NCI-H1417 (cell line): Measurements from ENCODE around the gene MILR1.
"Not testable (repeated sequence)": the region's sequence is repeated elsewhere in the genome, so short reads cannot be mapped to it uniquely, and the experiment has no call there.

Experiments
- DNase-seq, 3 experiments: peaks; one replicate each; lab custom pipeline; 2025; lab: John Stamatoyannopoulos, UW

MILR1 gene, protein sequence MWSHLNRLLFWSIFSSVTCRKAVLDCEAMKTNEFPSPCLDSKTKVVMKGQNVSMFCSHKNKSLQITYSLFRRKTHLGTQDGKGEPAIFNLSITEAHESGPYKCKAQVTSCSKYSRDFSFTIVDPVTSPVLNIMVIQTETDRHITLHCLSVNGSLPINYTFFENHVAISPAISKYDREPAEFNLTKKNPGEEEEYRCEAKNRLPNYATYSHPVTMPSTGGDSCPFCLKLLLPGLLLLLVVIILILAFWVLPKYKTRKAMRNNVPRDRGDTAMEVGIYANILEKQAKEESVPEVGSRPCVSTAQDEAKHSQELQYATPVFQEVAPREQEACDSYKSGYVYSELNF

DNA sequence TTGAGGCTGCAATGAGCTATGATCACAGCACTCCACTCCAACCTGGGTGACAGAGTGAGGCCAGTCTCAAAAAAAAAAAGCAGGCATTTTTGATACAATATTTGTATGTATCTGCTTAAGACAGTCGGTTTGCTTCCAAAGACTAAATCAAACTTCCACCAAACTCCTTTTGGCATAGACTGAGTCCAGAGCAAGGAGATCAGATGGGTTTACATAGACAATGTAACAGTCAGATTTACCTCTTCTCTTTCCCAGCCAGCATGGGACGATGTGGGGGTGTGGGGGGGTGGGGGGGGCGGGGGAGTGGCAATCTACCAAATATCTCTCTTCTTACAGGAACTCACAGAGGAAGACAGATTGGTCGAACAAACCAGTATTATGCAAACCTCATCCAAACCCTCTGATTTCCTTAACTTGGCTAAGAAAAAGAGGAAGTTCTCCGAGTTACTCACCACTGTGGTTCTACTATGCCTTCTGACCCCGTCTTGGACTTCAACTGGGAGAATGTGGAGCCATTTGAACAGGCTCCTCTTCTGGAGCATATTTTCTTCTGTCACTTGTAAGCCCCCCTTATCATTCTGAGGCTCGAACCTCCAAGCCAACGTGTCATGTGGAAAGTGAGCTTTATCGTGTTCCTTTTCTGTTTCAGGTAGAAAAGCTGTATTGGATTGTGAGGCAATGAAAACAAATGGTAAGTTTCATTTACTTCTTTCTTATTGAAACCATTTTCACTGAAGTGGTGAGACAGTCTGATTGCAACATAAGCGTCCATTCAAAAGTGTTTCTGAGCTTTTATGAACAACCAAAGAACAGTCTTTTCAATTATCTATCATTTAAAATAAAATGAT, at the start of gene MILR1:
Gene MILR1, plus strand, starts transcription at position 451 of the 848 bp plus-strand sequence. Its CDS starts 54 bp downstream, at position 505.
- DNase-seq = no peak

DNA sequence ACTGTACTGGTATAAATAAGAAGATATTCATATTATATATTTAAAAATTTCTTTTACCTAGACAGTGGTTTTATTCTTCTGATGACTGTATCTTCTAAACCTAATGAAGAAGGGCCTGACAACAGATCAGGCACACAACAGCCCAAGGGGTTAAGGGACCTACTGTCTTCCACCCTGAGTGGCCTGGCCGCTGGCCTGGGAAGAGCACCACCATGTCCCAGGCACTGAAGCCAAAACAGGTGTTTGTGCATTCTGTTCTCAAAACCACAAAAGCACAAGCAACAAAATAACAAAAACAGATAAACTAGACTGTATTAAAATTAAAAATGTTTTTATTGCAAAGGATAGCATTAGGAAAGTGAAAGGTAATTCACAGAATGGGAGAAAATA, 49.2 kb upstream of the MILR1 start:
- DNase-seq = no peak

DNA sequence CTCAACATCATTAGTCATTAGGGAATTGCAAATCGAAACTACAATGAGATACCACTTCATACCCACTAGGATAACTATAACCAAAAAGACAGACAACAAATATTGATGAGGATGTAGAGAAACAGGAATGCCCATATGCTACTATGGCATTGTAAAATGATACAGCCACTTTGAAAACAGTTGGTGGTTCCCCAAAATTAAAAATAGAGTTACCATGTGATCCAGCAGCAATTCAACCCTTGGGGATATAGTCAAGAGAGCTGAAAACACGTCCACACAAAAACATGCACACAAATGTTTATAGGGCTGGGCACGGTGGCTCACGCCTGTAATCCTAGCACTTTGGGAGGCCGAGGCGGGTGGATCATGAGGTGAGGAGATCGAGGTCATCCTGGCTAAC, 48.3 kb upstream of the MILR1 start:
- DNase-seq = no peak

DNA sequence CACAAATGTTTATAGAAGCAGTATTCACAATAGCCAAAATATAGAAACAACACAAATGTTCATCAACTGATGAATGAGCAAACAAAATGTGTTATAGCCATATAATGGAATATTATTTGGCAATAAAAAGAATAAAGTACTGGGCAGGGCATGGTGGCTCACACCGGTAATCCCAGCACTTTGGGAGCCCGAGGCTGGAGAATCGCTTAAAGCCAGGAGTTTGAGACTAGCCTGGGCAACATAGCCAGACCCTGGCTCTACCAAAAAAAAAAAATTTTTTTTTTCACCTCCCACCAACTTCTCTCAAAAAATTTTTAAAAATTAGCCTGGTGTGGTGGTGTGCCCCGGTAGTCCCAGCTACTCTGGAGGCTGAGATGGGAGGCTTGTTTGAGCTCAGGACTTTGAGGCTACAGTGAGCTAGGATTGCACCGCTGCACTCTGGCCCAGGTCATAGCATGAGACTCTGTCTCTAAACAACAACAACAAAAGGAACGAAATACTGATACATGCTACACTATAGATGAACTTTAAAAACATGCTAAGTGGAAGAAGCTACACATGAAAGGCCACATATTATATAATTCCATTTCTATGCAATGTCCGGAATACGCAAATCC, 47.6 kb upstream of the MILR1 start:
- no peak for DNase-seq

DNA sequence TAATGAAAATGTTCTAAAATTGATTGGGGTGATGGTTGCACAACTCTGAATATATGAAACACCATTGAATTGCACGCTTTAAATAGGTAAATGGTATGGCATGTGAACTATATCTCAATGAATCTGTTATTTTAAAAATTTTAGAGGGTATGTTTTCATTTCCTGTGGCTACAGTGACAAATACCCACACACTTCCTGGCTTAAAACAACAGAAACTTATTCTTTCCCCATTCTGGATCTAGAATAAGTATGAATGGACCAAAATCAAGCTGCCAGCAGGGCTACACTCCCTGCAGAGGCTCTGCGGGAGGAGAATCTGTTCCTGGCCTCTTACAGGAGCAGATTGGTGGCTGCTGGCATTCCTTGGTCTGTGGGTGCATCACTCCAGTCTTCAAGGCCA, 47.0 kb upstream of the MILR1 start:
- DNase-seq = no peak

DNA sequence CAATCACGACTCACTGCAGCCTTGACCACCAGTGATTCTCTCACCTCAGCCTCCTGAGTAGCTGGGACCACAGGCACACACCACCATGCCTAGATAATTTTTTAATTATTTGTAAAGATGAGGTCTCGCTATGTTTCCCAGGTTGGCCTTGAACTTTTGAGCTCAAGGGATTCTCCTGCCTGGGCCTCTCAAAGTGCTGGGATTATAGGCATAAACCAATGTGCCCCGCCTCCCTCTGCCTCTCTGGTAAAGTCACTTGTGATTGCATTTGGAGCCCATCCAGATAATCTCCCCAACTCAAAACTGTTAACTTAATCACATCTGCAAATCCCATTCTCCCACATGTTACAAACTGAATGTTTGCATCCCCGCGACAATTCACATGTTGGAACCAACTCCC, 46.4 kb upstream of the MILR1 start:
- no peak for DNase-seq

DNA sequence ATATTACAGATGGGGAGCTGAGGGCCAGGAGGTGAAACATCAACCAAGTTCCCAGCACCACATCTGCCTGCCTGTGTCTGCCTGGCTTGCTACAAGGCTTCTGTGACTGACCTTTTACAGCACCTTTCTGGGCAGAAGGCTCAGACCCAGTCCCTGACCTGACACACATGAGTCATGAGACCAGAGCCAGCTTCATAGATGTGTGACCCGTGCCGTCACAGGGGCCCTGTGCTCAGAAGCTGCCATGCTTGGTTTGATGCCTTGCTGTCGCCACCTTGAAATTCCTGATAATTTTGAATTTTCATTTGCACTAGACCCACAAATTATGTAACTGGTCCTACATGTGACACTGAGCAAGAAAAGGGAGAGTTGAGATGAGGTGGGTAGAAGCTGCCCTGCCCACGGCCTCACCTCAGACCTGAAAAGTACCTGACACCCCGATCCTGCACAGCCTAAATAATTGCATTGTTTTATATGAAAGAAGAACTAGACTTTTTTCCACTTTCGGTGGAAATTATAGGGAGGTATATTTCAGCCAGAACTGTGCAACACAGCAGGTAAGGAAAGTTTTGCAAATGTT, 44.9 kb upstream of the MILR1 start:
- no peak for DNase-seq

DNA sequence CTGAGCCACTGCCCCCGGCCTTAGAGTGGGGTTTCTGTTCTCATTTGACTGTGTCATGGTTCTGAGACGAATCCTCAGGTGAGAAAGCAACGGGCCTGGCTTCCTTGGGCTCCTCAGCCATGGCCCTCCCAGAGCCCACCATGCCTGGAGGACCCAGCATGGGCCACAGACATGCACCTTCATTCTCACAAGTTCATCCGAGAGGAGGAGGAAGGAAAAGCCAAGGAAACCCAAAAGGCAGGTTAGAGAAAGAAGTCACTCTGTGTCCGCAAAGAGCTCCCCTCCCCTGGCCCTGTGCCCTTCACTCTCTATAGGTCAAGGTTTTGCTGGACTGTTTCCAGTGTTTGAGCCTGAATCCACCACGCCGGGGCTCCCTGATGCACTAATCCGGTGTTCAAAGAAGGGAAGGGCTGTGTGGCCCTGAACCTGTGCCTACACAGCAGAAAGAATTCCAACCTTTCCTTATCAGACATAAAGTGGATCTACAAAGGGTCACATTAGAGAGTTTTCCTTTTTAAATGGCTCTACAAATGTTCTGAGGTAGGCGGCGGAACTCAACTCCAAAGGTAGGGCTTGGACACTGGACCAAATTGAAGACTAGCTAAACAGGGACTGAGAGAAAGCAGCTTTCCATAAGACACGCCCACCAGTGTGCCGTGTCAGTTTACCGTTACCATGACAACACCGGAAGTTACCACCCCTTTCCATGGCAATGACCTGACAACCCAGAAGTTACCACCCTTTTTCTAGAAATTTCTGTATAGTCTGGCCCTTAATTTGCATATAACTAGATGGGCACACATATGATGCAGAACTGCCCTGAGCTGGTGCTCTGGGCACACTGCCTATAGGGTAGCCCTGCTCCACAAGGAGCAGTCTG, 42.4 kb upstream of the MILR1 start:
- peak in 1 of 3 experiments; percentile 3 for DNase-seq

DNA sequence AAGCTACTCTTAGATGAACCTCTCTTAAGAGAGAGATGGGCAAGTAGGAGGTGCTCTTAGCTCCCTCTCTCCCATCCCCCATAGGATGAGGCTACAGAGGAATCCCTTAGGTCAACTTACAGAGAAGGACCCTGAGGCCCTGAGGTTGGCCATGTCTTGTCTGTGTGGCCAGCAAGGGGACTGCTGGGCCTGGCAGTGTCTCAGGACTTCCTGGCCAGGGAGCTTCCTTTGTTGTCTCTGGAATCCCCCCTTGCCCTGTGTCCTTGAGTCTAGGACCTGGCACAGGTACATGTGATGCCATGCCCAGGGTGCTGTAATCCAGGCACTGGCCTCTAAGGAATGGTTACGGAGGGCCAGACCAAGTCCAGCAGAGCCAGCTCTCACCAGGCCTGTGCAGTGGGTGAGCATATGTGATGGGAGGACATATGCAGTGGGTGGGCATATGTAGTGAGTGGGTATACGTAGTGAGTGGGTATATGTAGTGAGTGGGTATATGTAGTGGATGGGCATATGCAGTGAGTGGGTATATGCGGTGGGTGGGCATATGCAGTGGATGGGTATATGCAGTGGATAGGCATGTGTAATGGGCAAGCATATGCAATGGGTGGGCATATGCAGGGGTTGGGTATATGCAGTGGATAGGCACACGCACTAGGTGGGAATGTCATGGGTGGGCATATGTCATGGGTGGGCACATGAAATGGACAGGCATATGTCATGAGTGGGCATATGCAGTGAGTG, 38.0 kb upstream of the MILR1 start:
- DNase-seq = no peak

DNA sequence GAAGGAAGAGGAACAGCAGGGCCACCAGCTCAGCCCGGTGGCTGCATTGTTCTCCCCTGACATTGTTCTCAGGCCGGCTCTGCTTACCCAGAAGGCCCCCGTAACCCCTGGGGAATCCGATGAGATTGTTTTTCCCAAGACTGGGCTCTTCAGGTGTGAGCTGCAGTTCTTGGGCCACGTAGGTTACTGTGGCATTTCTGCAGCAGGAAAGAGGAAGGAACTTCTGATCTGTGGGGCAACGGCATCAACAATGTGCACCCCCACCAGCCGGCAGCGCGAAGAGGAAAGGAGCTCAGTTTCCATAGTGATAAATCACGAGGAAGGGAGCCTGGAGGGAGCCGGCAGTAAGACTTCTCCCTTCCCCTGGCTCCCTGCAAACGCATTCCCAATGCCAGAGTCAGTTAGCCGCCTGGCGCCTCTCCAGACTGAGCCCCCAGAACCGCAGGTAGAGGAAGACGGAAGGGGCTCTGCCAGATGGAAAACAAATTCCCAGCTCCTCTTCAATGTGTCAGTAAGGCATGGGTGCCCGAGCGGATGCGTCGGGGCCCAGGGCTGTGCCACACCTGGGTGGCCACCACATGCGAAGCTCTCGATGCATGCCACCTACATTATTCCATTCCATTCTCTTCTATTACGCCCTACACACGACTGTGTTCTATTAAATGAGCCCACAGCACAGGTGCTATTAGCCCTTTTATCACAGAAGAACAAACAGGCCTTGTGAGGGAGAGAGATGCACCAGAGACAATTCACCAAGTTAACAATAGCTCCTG, 36.7 kb upstream of the MILR1 start:
- peak; percentile 64 to 78 (median 74) for DNase-seq

DNA sequence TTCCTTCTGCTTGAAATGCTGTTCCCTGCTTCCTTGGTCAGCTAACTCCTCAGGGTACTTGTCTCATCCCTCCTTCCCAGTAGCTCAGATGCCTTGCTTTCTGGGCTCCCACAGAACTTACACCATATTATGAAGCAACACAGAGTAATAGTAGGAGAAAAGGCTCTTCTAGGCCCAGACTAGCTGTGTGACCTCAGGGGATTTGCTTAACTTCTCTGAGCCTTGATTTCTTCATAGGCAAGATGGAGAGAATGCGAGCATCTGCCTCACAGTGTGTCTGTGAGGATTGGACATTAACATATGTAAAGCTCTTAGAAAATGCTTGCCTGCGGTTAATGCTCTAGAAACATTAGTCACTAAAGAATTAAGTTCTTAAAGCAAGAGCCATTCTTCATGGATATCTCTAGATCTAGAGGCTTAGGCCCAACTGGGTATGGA, 36.0 kb upstream of the MILR1 start:
- DNase-seq = no peak

DNA sequence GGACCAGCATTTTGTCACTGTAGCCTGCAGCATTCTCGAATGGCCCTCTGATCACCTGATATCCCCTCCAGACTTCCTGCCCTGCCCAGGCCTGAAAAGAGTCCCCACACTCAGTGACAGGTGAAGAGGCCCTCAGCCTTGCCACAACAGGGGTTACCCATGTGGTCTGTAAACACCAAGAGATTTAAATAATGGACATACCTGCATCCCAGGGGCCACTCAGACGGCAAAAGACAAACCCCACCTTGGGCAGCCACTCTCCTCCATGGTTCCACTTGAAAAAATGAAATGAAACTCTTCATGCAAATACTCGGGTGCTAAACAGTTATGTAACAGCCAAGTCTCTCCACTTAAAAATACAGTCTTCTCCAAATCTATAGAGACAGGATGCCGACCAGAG, 35.4 kb upstream of the MILR1 start:
- peak in 1 of 3 experiments; percentile 34 for DNase-seq

DNA sequence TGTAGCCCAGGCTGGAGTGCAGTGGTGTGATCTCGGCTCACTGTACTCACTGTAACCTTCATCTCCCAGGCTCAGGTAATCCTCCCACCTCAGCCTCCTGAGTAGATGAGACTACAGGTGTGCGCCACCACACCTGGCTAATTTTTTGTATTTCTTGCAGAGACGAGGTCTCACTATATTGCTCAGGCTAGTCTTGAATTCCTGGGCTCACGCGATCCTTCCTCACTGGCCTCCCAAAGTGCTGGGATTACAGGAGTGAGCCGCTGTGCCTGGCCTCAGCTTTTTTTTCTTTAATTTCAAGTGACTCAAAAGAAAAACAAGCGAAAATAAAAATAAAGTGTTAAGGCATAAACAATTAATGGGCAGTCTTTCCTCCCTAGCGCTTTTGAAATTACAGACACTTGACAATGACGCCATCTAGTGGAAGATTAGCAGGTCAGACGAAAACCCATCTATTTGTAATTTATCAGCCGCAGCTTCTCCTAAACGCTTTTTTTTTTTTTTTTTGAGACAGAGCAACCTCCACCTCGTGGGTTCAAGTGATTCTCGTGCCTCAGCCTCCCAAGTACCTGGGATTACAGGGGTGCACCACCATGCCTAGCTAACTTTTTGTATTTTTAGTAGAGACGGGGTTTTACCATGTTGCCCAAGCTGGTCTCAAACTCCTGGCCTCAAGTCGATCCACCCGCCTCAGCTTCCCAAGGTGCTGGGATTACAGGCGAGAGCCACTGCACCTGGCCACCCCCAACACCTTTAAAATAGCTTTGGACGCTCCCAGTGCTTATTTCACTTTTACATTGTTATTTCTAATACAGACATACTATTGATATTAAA, 30.2 kb upstream of the MILR1 start:
- DNase-seq = peak; percentile 32 to 82 (median 63)

DNA sequence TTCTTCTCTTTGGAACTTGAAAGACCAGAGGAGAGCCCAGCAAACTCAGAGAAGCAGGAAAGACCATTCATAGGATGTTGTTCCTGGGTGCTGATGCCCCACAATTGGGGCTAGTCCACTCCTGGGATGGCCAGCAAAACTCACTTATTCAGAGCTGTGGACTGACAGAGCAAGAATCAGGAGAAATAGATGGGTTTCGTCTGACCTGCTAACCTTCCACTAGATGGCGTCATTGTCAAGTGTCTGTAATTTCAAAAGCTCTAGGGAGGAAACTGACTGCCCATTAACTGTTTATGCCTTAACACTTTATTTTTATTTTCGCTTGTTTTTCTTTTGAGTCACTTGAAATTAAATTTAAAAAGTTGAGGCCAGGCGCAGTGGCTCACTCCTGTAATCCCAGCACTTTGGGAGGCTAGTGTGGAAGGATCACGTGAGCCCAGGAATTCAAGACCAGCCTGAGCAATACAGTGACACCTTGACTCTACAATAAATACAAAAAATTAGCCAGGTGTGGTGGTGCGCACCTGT, 28.7 kb upstream of the MILR1 start:
- peak; percentile 48 to 84 (median 66) for DNase-seq

DNA sequence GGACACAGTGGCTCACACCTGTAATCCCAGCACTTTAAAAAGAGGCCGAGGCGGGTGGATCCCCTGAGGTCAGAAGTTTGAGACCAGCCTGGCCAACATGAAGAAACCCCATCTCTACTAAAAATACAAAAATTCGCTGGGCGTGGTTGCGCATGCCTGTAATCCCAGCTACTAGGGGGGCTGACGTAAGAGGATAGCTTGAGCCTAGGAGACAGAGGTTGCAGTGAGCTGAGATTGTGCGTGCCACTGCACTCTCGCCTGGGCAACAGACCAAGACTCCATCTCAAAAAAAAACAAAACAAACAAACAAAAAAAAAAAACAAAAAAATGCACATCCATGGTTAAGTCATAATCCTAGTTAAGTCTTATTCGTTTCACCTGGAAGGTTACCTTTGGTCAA, 26.8 kb upstream of the MILR1 start:
- not testable (repeated sequence) for DNase-seq

DNA sequence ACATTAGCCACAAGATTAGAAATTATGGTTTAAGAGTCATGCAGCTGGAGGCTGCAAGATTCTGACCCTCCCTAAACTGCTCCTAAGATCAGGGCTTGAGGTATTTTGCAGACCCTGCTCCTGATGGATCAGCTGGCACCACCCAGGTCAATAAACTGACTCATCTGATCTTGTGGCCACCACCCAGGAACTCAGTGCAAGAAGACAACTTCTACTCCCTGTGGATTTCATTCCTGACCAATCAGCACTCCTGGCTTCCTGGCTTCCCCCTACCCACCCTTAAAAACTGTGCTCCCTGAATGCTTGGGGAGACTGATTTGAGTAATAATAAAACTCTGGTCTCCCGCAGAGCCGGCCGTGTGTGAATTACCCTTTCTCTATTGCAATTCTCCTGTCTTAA, 25.0 kb upstream of the MILR1 start:
- DNase-seq = no peak

DNA sequence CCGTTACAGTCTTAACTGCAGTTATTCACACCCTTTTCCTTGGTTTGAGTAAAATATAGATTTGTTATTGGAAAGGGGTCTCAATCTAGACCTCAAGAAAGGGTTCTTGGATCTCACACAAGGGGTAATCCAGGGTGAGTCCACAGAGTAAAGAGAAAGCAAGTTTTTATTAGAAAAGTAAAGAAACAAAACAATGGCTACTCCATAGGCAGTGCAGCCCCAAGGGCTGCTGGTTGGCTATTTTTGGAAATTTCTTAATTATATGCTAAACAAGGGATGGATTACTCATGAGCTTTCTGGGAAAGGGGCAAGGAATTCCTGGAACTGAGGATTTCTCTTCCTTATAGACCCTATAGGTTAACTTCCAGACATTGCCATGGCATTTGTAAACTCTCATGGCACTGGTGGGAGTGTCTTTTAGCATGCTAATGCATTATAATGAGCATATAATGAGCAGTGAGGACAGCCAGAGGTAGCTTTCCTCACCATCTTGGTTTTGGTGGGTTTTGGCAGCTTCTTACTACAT, 24.5 kb upstream of the MILR1 start:
- no peak for DNase-seq

DNA sequence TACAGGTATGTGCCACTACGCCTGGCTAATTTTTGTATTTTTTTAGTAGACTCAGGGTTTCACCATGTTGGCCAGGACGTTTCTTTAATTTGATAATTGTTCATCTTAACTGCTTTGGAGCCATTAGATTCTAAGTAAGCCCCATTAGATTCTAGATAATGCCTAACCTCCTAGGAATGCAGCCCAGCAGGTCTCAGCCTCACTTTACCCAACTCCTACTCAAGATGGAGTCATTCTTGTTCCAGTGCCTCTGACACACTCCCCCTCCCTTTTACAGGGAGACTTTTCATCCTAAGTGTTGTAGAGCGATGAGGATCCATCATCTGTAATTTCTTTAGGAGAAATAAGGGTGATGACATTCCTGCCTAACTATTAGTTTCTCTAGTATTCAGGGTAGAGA, 23.7 kb upstream of the MILR1 start:
- no peak for DNase-seq
